Activated CD8-positive, alpha-beta memory T cell treated with anti-CD3 and anti-CD28 coated beads for 36 hours (primary cell): ENCODE measurements around the gene LGALS12. TPM values are rescaled to one million over a fixed set of nuclear protein-coding genes. Genes with fewer than 3 reads are reported as not detected.

ENCODE experiments used
- CTCF ChIA-PET: fragments of 350-600 bp; sonication (Branson Sonifier 250); formaldehyde crosslinking; loops from one replicate; lab custom pipeline; 2021; ENCODE audit warnings: antibody characterized with exemption; lab: Charles Lee
- POLR2A ChIA-PET: fragments of 350-600 bp; sonication (Branson Sonifier 250); formaldehyde crosslinking; loops from one replicate; lab custom pipeline; 2021; ENCODE audit warnings: antibody characterized with exemption; lab: Charles Lee
- total RNA-seq, 2 experiments: library from RNA; stranded (reverse); gene quantifications; one replicate each; pipeline ENCODE4 v1.2.3, GENCODE V29; 2021

The LGALS12 gene
- total RNA-seq, 2 experiments from 2014 or later, result not detected

DNA sequence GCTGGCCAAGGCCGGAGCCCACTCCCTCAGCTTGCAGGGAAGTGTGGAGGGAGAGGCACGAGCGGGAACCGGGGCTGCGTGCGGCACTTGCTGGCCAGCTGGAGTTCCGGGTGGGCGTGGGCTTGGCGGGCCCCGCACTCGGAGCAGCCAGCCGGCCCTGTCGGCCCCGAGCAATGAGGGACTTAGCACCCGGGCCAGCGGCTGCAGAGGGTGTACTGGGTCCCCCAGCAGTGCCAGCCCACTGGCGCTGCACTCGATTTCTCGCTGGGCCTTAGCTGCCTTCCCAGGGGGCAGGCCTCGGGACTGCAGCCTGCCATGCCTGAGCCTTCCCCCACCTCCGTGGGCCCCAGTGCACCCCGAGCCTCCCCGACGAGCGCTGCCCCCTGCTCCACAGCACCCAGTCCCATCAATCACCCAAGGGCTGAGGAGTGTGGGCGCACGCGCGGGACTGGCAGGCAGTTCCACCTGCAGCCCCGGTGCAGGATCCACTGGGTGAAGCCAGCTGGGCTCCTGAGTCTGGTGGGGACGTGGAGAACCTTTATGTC is 44.3 kb downstream of the LGALS12 start:
- ChIA-PET POLR2A (interaction anchor here (1.1 kb wide), 1 partner anchor 14 kb away, joined by 4 read pairs; no protein-coding TSS in a partner anchor), CTCF (interaction anchor here (6.0 kb wide), 1 partner anchor 15 kb away, joined by 48 read pairs; the partner anchor contains the start of gene PLAAT2)

DNA sequence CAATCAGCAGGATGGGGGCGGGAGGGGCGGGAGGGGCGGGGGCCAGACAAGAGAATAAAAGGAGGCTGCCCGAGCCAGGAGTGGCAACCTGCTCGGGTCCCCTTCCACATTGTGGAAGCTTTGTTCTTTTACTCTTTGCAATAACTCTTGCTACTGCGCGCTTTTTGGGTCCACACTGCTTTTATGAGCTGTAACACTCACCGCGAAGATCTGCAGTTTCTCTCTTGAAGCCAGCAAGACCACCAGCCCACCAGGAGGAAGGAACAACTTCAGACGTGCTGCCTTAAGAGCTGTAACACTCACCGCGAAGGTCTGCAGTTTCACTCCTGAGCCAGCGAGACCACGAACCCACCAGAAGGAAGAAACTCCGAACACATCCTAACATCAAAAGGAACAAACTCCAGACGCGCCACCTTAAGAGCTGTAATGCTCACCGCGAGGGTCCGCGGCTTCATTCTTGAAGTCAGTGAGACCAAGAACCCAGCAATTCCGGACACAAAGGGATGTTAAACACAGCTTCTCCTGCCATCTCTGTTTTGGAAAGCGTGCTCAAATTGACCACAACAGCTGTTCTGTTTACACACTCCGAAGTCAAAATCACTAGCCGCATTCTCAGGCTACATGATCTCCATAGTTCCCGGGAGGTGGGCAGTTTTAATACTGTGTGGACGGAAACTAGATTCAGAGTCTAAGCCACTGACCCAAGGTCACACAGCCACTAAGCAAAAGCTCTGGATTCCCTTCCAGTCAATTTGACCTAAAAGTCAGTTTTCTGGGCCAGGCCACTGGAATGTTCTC is 45.4 kb downstream of the LGALS12 start:
- POLR2A ChIA-PET, result interaction anchor here (0.6 to 1.8 kb wide), 8 partner anchors 8 to 69 kb away, joined by 3 to 15 read pairs (median 4); partner anchors contain the start of genes PLAAT2 and PLAAT4
- CTCF ChIA-PET, result interaction anchor here (1.7 to 6.0 kb wide), 3 partner anchors 14 to 22 kb away, joined by 4 to 48 read pairs (median 34); partner anchors contain the start of genes PLAAT2 and PLAAT4

GRCh38 chr11:63551889-63552266 is 46.0 kb downstream of the LGALS12 start:
- POLR2A ChIA-PET, result interaction anchor here (0.6 to 1.8 kb wide), 8 partner anchors 9 to 70 kb away, joined by 3 to 15 read pairs (median 4); partner anchors contain the start of genes PLAAT2 and PLAAT4
- CTCF ChIA-PET, result interaction anchor here (0.8 to 6.0 kb wide), 4 partner anchors 8 to 22 kb away, joined by 4 to 48 read pairs (median 20); partner anchors contain the start of genes PLAAT2 and PLAAT4

GRCh38 chr11:63552921-63553320 is 47.0 kb downstream of the LGALS12 start:
- ChIA-PET CTCF (interaction anchor here (0.8 to 6.0 kb wide), 4 partner anchors 9 to 23 kb away, joined by 3 to 48 read pairs (median 20); partner anchors contain the start of genes PLAAT2 and PLAAT4), POLR2A (interaction anchor here (0.7 to 1.7 kb wide), 3 partner anchors 14 to 22 kb away, joined by 3 to 8 read pairs (median 8); no protein-coding TSS in a partner anchor)

- POLR2A ChIA-PET, result interaction anchor here (1.1 to 1.7 kb wide), 4 partner anchors 11 to 18 kb away, joined by 4 to 8 read pairs (median 6); partner anchors contain the start of gene PLAAT4
Observed at GRCh38 chr11:63553759-63554158, 47.9 kb downstream of the LGALS12 start.

GRCh38 chr11:63554877-63555223 is 49.0 kb downstream of the LGALS12 start:
- POLR2A ChIA-PET, result interaction anchor here (1.7 kb wide), 1 partner anchor 18 kb away, joined by 7 read pairs; the partner anchor contains the start of gene PLAAT4
- CTCF ChIA-PET, result interaction anchor here (4.7 to 6.0 kb wide), 2 partner anchors 10 to 18 kb away, joined by 34 to 48 read pairs; partner anchors contain the start of genes PLAAT2 and PLAAT4

More at GRCh38 chr11:63553759-63554158, 47.9 kb downstream of the LGALS12 start:
- CTCF ChIA-PET, result interaction anchor here (1.1 to 6.0 kb wide), 3 partner anchors 12 to 22 kb away, joined by 3 to 48 read pairs (median 34); partner anchors contain the start of genes PLAAT2 and PLAAT4

DNA sequence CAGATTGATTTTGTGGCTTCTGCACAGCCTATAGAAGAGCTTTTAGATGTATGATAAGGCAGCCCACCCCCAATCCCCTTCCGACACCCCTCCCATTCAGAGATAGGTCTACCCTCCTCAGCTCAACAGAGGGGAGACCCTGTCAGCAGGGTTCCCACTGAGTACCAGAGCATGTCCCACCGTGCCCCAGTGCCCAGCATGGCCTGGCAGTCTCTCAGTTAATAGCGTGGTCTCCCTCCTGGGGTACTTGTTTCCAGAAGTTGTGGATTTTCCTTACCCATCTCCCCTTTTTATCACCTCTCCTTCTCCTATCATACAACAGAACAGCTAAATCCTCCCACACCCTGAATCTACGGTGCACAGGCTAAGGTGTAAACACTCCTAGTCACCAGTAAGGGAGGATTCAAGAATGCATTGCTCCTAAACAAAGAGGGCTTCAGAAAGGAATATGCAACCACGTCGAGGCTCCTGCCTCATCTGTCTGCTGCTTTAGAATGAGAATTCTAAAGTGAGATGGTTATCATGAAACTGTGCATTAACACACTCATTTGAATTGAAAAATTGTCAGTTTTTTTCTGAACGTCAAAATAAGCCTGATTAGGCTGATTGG is 50.6 kb downstream of the LGALS12 start:
- POLR2A ChIA-PET, result interaction anchor here (0.8 kb wide), 1 partner anchor 19 kb away, joined by 4 read pairs; no protein-coding TSS in a partner anchor
- CTCF ChIA-PET, result interaction anchor here (0.9 kb wide), 1 partner anchor 8 kb away, joined by 3 read pairs; no protein-coding TSS in a partner anchor

GRCh38 chr11:63557570-63557969 is 51.7 kb downstream of the LGALS12 start:
- POLR2A ChIA-PET, result no interaction called here
- CTCF ChIA-PET, result no interaction called here

- CTCF ChIA-PET, result interaction anchor here (0.7 kb wide), 1 partner anchor 180 kb away, joined by 3 read pairs; no protein-coding TSS in a partner anchor
Observed at GRCh38 chr11:63558459-63559157, 52.7 kb downstream of the LGALS12 start.

GRCh38 chr11:63560506-63561180 is 54.8 kb downstream of the LGALS12 start:
- ChIA-PET POLR2A (no interaction called here), CTCF (no interaction called here)

More at GRCh38 chr11:63558459-63559157, 52.7 kb downstream of the LGALS12 start:
- POLR2A ChIA-PET, result no interaction called here

GRCh38 chr11:63563201-63564055 is 57.5 kb downstream of the LGALS12 start, which contains the start of gene PLAAT2:
Gene PLAAT2 (minus strand): TSS chr11:63563379. CDS start chr11:63563324, 55 bp downstream.
- ChIA-PET POLR2A (interaction anchor here (0.7 to 1.4 kb wide), 4 partner anchors 10 to 28 kb away, joined by 4 to 6 read pairs (median 4); partner anchors contain the start of gene PLAAT4), CTCF (interaction anchor here (0.7 to 6.2 kb wide), 3 partner anchors 10 to 44 kb away, joined by 3 to 48 read pairs (median 4); no protein-coding TSS in a partner anchor)

GRCh38 chr11:63564056-63564774 is 58.3 kb downstream of the LGALS12 start:
- POLR2A ChIA-PET, result interaction anchor here (0.7 to 1.4 kb wide), 4 partner anchors 10 to 29 kb away, joined by 4 to 6 read pairs (median 4); partner anchors contain the start of gene PLAAT4
- CTCF ChIA-PET, result interaction anchor here (0.7 to 6.2 kb wide), 5 partner anchors 8 to 85 kb away, joined by 3 to 48 read pairs (median 4); no protein-coding TSS in a partner anchor

DNA sequence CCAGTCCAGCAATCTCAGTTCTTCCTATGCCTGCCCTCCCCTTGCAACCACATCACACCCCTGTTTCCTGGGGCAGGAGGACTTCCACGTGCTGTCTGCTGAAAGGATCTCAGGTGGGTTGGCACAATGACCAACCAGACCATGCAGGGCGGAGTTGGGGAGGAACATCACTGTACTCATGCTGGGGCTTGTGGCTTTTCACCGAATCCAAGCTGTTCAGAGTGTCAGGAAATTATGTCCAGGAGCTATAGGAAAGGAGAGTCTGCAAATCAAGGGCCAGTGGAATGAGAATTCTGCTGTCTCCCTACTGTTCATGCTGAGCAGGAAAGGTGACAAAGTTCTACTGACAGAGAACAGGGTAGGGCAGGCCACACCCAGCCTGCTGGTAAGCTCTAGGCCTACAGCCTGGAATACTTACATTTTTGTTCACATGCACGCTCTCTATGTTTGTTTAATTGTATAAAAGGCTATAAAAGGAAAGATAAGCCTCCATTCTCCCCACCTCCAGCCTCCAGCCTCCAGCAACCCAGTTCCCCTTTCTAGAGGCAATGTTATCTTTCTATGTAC is 59.0 kb downstream of the LGALS12 start:
- POLR2A ChIA-PET, result interaction anchor here (0.9 to 1.4 kb wide), 2 partner anchors 11 to 14 kb away, joined by 4 to 5 read pairs; no protein-coding TSS in a partner anchor
- CTCF ChIA-PET, result interaction anchor here (0.7 to 6.2 kb wide), 3 partner anchors 9 to 85 kb away, joined by 3 to 48 read pairs (median 8); no protein-coding TSS in a partner anchor
